DMS79 treated with DMSO at 0.1 percent for 48 hours (cell line): Measurements from ENCODE around the gene XIRP1.

Experiments used
- DNase-seq: peaks from one replicate; lab custom pipeline; 2025; lab: John Stamatoyannopoulos, UW

XIRP1 gene

DNA sequence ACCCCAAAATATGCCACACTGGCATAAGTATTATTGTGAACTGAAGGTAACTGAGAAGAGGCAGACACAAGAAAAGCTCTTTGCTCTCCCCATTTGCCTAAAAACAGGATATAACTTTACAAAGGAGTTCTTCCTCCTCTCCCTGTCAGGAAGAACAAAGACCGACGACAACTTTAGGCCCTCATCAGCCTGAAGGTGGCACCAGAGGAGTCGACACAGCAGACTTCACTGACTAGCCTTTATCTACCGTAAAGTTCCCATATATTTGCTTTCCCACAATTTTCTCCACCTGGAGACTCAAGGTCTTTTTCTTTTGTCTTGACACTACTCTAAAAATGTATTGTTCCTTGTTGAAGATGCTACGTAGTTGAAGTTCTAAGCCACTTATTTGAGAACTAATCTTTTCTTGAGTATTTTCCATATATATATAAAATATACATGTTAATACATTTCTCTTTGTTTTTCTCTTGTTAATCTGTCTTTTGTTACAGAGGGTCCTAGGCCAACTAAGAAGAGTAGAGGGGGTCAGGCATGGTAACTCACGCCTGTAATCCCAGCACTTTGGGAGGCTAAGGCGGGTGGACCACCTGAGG, 16.2 kb upstream of the XIRP1 start:
- DNase-seq = no peak

DNA sequence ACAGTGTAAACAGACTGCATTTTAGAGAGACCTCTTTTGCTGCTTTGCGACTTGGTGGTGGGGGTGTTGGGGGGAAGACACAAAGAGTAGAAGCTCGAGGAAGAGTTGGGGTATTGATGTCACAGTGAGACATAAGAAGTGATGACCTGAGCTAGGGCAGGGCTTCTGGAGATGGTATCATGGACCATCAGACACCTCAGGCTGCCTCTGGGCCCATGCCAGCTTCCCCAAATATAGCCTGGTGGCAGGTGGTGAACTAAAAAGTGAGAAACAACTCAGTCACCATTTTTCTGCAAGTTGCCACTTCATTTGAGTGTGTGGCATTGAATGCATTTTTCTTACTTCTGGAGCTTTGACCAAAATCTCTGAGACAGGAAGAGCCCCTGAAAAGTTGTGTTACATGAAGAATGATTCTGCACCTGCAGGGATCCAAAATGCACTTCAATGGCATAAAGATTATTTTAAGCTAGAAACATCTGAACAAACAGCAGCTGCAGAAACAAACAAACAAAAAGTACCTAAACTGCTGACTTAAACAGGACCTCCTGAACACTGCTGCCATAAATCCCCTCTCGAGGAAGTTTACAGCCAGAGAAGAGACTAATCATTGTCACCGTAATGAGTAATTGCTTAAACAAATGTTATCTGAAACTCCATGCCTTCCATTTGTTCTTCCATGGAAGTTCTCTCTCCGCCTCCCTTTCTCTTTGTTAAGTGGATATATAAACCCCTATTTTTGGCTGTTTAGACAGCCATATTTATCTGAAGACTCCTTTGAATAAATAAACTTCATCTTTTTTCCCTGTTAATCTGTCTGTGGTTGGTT, 15.2 kb upstream of the XIRP1 start:
- no peak for DNase-seq

DNA sequence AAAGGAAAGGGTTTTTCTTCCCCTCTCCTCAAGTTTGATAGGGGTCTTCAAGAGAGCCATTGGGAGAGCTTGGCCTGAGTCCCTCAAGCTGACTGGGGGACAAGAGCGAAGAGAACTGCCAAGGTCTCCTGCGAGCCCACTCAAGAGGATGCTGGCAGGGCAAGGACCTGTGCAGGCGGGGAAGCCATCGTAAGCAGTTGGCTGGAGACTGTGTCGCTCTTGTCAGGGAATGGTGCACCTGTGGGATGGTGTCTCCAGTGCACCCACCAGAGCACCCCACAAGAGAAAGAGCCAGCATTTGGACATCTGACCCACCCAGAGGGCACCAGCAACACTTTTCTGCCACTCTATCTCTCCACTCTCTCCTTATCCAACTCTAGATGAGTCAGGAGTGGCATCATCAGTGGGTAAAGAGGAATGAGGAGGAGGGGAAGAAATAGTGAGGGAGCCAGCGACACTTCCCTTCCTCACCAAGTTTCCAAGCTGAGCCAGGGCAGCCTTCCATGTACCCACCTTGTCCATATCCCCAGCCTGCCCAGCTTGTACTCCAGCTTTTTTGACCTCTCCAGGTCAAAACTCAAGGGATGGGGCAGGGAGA, 13.6 kb upstream of the XIRP1 start:
- DNase-seq = no peak

DNA sequence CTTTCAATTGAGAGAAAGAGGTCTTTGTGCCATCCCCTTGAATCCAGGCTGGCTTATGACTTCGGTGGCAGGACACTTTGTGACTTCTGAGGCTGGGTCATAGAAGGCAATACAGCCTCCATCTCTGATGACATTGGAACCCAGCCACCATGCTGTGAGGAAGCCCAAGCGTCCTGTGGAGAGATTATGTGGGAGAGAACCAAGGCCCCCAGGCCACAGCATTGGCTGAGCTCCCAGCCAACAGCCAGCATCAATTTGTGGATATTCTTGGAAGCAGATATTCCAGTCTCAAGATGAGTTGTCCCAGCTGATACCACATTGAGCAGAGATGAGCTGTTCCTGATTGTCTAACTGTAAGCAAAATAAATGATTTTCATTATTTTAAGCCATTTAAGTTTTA, 12.7 kb upstream of the XIRP1 start:
- DNase-seq = no peak

DNA sequence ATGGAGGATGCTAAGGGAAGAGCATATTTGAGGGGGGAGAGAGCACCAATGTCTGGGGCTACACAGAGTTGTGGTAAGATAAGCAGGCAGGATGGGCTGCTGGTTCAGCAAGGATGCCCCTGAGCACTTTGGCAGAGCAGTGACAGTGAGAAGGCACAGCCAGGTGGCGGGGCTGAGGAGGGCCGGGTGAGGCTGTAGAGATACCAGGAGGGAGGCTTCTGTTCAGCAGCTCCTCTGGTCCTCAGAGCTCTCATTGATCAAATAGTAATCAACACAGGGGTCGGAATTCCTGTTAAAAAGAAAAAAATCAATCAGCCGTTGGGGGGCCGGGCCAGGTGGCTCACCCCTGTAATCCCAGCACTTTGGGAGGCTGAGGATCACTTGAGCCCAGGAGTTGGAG, 11.5 kb upstream of the XIRP1 start:
- no peak for DNase-seq

DNA sequence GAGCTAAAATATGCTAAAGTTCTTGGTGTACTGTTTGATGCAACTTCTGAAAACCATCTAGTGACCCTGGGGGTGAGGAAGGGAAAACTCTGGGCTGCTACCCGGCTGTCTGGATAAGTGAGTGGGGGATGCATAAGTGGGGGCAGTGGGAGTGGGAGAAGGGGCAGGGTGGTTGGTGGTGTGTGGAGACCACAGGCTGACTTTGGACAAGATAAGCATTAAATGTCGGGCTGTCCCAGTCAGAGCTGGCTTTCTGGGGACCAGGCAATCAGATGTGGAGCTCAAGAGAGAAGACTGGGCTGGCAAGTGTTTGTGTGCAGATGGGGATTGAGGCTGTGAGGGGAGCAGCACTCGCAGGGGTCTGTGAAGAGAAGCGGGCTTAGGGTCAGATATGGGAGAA, 11.0 kb upstream of the XIRP1 start:
- no peak for DNase-seq

DNA sequence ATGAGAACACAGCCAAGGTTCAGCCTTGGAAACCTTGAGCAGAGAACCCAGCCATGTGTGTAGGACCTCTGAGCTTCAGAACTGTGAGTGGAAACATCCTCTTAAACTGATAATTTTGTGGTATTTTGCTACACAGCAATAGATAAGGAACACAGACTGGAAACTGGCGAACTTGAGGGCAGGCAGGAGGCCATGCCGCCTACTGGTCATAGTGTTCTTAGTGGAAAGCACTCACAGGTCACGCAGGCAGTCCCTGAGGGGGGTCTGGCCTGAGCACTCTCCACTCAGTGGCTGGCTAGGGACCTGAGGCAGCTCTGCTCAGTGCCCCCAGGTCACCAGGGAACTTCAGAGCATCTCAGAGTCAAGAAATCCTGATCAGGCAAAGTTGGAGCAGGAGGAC, 9.7 kb upstream of the XIRP1 start:
- no peak for DNase-seq

DNA sequence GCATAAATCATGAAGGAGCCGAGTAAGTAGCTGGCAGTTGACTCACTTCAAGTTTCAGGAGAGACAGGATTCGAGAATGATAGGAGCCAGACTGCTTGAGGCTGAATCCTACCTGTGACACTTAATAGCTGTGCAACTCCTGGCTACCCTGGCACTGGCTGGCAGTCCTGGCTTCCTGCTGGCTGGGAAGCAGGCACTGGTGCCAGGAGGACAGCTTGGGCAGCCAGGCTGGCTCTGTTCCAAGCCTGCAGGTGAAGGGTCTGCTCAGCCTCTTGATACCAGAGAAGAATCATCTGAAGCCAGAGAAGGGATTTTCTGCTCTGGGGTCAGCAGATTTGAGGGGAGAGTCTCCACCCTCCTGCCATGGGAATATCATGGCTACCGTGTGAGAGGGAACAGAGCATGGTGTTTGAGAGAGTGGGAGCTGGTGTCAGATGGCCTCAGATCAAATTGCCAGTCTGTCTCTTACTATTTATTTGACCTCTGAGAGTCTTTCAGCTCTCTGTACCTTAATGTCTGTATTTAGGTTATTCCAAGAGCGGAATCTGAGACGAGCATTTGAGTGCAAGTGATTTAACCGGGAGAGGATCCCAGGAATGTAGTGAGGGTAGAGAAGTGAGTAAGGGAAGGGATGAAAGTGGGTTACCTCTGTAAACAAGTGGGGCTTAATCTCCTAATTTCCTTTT, 4.4 kb upstream of the XIRP1 start:
- DNase-seq = peak; percentile 43

DNA sequence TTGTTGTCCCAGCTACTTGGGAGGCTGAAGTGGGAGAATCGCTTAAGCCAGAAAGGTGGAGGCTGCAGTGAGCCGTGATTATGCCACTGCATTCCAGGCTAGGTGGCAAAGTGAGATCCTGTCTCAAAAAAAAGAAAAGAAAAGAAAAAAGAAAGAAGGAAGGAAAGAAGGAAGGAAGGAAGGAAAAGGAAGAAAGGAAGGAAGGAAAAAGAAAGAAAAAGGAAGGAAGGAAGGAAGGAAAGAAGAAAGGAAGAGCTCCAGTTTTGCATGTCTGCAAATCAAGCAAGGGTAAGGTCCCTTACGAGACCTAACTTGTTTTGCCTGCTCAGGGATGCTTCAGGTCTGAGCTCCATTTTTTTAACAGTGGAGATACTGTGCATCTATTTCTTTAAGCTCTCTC, 3.6 kb upstream of the XIRP1 start:
- no peak for DNase-seq

DNA sequence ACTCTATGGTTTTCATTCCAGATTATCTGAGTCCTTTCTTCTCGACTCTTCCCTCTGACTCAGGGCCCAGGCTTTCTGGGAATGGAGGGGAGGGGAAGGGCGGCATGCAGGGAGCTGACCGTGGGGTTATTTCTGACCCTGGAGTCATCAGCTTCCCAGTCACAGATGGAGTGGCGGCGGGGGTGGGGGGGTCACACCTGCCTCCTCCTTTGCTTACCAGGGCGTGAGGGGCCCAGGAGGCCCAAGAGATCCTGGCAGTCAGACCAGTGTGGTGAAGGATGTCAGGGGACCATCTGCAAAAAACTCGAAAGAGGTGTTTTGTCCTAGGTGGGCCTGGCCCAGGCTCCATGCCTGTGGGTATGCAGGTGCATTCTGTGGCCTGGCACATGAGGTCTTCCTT, 996 bp upstream of the XIRP1 start:
- DNase-seq = no peak

DNA sequence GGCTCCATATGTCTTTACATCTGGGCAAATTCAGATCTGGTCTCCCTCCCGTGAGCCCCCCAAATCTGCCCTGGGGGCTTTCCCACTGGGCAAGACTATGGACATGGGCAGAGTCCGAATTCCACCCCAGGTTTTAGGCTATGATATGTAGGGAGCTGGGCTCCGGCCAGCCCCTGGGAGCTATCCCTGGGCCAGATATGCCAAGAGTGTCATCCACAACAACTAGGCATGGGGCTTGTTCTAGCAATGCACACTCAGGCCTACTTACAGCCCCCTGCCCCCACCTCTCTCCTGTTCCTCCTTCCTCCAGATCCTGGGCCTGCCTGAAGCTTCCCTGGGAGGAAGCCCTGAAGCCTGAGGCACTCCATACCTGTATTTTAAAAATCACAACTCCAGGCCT, 622 bp downstream of the XIRP1 start:
- DNase-seq = no peak

DNA sequence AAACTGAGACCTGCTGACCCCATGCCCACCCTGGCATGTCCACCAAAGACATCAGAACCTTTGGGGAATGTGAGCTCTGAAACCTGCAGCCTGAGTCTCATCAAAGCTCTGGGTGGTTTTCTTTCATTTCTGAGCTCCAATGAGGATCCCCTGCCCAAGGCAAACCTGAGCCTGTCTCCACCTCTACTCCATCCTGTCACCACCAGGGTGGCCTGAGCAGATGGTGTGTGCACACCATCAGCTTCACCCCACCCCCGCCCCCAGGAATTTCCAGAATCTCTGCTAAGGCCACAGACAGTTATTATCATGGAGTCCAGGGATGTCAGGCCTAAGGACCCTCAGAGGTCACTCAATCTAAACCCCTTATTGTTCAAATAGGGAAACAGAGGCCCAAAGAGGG, 1.3 kb downstream of the XIRP1 start:
- no peak for DNase-seq

DNA sequence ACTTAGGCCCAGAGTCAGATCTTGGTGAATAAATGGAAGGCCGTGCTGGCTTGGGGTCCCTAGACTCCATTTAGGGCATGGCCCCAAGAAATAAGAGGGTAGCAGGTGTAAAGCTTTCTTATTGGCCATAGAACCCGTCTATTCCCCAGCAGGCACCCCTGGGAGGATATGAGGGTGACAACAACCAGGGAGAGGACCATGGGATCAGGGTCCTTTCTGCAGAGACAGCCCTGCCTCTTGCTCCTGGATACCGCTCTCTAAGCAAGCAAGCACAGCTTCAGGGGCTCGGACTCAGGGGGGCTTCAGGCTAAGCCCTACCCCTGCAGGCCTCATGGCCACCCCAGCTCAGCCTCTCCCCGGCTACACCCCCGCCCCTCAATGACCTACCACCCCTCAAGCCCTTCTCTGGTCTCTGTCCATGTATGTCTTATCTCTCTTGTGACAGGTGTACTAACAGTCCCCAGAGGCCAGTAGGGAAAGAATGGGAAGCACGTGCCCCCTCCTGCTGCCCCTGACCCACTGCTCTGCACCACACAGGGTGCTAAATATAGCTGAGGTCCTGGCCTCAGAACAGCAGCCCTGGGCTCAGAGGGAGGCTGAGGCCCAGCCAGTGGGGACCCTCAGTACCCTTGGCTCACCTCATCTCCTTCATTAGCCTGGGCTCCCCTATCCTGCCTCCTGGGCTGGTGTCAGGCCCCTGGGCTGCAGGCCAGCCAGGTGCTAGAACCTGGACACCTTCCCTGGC, 1.9 kb downstream of the XIRP1 start:
- no peak for DNase-seq

DNA sequence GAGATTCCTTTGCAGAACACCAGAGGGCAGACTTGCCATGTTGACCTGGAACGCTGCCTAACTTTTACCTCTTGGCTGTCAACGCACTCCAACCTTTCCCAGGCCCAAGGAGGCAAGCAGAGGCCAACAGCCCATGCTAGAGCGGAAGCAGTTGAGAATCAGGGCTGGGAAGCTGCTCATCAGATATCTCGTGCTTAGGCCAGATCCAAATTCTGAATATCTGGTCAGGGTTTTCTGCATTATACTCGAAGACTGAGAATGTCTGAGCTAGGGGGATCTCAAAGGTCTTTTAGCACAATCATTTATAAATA, 2.5 kb downstream of the XIRP1 start:
- peak; percentile 60 for DNase-seq

DNA sequence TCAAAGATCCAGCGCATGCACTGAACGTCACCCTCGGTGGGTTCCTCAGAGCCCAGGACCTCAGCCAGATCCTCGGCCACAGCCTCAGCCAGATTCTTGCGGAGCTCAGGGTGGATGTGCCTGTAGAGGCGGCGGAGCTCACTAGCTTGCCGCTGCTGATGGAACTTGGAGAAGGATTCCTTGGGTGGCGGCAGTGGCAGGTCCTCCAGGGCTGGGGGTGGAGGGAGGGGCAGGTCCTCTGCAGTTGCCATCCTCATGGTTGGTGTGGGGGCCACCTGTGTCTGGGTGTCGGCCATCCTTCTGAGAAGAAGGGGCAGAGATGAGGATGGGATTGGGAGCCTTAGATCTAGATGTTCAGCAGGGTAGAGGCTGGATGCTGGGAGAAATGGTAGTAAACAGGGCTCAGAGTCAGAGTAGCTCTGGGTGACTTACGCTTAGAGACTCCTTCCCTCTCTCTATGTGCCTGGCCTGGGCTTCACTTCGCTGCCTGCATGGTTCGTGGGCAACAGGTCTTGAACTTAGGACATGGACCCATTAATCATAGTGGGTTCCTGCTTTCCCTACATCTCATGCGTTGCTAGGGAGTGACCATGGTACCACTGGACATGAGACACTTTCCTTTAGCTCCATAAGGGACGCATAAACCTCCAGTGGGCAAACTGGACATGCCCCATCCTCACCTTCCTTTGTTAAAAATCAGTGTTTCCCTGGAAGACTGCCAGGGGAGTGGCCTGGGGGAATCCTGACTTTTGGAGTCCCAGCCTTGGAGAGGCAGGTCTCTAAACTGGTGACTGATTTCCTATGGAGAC, 3.0 kb downstream of the XIRP1 start:
- DNase-seq = no peak

DNA sequence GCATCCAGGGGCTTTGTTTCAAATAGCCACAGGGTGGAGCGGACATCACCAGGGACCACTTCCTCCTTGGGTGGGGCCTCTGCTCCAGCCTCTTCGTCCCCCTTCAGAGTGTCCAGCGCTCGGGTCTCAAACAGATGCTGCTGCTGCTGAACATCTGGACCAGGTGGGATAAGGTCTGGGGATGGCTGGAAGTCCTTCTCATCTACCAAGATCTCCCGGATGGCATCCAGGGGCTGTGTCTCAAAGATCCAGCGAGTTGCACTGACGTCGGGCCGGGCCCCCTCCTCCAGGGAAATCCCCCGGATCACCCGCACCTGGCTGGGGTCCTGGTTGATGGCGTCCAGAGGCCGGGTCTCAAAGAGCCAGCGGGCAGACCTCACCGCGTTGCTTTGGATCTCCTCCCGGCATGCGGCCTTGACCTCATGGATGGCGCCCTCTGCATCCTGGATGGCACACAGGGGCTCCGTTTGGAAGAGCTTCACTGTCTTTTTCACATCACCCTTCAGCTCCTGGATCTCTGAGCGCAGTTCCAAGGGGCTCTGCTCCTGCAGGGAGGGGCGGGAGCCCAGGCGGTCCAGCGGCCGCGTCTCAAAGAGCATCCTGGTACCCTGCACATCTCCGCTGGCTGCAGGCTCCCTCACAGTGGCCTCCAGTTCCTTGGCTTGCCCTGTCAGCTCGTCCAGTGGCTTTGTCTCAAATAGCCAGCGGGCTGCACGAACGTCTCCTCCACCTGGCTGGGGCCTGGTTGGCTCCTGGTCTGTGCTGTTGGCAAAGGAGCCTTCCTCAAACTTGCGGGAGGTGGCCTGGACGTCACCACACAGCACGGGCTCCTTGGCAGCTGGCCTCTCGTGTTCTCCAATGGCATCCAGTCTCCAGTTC, 3.9 kb downstream of the XIRP1 start:
- DNase-seq = no peak

DNA sequence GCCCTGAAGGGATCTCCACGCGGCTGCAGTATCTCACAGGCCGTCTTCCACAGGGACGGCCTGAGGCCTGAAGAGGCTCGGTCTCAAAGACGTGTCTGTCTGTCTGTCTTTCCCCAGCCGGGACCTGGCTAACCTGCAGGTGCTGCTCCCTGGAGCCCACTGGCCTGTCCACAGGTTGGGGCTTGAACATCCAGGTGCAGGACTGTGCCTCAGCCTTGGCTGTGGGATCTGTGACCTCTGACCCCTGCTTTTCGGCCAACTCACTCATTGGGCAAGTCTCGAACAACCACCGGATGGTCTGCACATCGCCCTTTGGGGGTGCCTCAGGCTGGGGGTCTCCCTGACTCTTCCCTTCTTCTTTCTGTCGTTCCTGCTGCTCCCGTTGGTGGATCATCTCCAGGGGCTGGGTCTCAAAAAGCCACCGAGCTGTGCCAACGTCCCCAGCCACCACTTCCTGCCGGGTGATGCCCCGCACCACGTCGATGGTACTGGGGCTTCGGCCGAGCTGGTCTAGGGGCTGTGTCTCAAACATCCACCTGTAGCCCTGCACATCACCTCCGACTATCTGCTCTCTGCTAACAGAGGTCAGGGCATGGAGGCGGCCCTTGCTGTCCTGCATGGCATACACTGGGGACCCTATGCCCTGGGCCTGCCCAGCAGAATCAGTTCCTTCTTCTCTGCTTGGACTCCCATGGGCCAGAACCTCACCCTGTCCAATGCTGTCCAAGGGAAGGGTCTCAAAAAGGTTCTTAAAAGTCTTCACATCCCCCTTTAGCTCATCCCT, 4.8 kb downstream of the XIRP1 start:
- DNase-seq = no peak

DNA sequence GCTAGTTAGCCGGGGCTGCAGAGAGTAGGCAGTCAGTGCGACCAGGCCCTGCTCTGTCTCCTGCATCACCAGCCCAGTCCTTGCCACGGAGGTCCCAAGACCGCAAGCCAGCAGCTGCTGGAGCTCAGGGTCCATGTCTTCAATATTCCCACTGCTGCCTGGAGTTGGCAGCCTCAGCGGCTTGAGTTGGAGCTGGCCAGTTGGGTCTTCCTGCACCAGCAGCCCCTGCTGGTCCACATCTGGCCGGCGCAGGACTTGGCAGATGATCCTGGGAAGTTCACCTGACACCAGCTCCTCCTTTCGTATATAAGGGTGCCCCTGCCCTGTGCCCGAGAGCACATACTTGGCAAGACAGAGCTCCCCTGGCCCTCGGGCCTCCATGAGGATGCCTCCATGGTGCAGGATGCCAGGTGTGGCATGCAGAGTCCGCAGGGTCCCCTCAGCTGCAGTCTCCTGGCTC, 5.7 kb downstream of the XIRP1 start:
- DNase-seq = no peak

DNA sequence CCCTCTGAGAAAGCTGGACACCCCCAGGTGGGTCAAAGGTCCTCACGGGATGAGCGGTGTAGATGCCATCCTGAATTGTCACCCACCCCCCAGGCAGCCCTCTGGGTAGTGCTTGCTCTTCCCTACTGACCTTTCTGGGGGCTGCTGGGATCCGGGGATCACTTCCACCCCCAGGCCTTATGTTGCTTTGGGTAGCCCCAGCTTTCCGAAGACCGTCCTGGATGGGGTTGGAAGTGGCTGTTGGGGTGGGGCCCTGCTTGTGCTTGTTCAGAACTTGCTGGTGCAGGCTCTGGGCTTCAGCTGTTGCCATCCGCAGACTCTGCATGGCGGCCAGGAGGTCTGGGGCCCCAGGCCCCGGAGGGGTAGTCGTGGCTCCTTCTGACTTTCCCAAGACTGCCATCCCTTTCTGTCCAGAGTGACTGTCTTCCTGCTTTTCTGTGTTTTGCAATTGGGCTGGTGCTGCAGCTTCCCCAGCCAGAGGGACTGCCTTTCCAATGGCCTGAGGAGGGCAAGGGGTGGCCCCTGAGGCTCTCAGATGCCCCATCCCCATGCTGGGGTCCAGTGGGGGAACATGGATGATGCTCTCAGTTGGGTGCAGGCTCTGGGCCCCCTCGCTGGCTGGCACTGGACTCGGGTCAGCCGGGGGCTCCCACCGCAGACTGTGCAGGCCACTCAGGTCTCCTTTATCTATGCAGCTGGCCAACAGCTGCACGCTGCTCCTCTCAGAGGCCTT, 6.3 kb downstream of the XIRP1 start:
- no peak for DNase-seq
